Dendritic cell treated with granulocyte-macrophage colony-stimulating factor and Interleukin-4, amounts not matched to agents 40 ng/mL and 50 ng/mL, for 4 days (primary cell): ENCODE measurements around the gene SPRED2.

Experiments used
- H3K27ac Mint-ChIP-seq: one replicate; pipeline ENCODE4 v1.8.0; 2022; ENCODE audit warnings: mild to moderate bottlenecking, mixed read lengths
- H3K27me3 Mint-ChIP-seq: one replicate; pipeline ENCODE4 v1.8.0; 2022; ENCODE audit warnings: mild to moderate bottlenecking, mixed read lengths
- H3K36me3 Mint-ChIP-seq: one replicate; pipeline ENCODE4 v1.8.0; 2022; ENCODE audit warnings: low read depth, mixed read lengths
- H3K4me1 Mint-ChIP-seq: one replicate; pipeline ENCODE4 v1.8.0; 2022; ENCODE audit warnings: low read depth, mixed read lengths
- H3K4me3 Mint-ChIP-seq: one replicate; pipeline ENCODE4 v1.8.0; 2022; ENCODE audit warnings: mild to moderate bottlenecking, moderate library complexity, mixed read lengths
- H3K9me3 Mint-ChIP-seq: one replicate; pipeline ENCODE4 v1.8.0; 2022; ENCODE audit warnings: mixed read lengths
- intact Hi-C: fragments of 100-400 bp; cut with micrococcal nuclease; formaldehyde crosslinking; loops from one replicate; pipeline ENCODE4 v1.15.0; 2022

SPRED2 gene, protein sequence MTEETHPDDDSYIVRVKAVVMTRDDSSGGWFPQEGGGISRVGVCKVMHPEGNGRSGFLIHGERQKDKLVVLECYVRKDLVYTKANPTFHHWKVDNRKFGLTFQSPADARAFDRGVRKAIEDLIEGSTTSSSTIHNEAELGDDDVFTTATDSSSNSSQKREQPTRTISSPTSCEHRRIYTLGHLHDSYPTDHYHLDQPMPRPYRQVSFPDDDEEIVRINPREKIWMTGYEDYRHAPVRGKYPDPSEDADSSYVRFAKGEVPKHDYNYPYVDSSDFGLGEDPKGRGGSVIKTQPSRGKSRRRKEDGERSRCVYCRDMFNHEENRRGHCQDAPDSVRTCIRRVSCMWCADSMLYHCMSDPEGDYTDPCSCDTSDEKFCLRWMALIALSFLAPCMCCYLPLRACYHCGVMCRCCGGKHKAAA

DNA sequence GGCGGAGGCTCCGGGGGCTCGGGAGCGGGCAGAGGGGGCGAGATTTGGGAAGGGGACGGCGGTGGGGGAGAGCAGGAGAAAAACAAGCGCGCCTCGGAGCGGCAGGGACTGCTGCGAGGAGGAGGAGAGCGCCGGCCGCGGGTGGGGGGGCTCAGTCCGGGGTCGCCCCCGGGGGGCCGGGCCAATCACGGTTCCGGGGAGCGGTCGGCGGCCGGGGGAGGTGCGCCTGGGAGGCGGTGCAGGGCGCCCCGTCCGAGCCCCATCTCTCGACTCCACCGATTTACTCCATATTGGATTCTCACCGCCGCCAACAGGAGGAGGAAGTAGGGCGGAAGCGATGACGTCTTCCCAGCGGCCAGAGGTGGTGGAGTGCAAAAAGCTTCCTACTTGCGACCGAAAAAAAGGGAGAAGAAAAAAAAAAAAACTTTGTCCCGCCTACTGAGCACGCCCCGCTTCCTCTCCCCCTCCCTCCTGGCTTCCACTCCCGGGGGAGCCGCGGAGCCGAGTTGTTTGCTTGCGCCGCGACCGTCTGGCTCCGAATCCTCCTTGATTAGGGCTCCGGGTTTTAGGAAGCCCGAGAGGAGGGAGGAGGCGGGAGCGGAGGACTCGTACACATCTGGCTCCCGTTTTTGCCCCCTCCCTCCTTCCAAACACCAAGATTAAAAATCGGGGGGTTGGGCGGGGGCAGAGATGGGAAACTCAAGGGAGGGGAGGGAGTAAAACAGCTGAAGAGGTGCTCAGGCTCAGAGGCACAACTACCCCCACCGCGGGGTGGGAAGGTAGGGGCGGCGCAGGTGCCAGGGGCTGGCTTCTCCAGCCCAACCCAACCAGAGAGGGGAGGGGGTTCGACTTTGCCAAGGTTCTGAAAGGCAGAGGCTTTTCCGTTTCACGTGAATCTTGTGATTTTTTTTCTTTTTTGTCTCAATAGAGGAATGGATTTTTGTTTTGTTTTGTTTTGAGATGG lies at the start of gene SPRED2:
Gene SPRED2, minus strand, starts transcription at position 373 of the 964 bp plus-strand sequence. CDS start 612 bp downstream, outside the sequence.
- H3K4me3 Mint-ChIP-seq: peak within 1 kb of the TSS; percentile 87
- peaks cover 21% of the 10 kb centered on the region for H3K4me1 Mint-ChIP-seq
- H3K9me3 Mint-ChIP-seq: no peaks in the 10 kb centered on the region
- peaks cover 44% of the 10 kb centered on the region for H3K27me3 Mint-ChIP-seq
- intact Hi-C loops: loop anchor here (5.0 kb wide), 1 partner anchor 155 kb away; no protein-coding TSS in a partner anchor
- peaks cover 29% of the 10 kb centered on the region for H3K36me3 Mint-ChIP-seq
- peak within 1 kb of the TSS; percentile 87 for H3K27ac Mint-ChIP-seq

DNA sequence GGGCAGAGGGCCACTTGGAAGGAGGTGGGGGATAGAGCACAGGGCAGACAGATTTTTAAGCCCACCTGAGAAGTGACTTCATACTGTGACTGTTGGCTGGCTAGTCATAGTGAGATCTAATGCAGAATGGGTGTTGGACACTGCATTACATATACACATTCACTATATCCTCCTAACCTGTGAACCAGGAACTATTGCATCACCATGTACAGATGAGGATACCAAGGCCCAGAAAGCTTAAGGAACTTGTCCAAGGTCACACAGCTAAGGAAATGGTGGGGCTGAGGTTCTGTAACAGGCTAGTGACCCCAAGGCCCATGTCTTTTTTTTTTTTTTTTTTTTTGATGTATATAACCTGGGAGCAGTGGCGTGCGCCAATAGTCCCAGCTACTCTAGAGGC lies 49.6 kb upstream of the SPRED2 start:
- Mint-ChIP-seq H3K36me3 (no peaks in the 10 kb centered on the region), H3K27ac (no peak overlapping the region), H3K4me3 (no peak overlapping the region), H3K9me3 (peaks cover 3% of the 10 kb centered on the region), H3K27me3 (peaks cover 4% of the 10 kb centered on the region), H3K4me1 (no peaks in the 10 kb centered on the region)
- intact Hi-C loops: no loop called here

DNA sequence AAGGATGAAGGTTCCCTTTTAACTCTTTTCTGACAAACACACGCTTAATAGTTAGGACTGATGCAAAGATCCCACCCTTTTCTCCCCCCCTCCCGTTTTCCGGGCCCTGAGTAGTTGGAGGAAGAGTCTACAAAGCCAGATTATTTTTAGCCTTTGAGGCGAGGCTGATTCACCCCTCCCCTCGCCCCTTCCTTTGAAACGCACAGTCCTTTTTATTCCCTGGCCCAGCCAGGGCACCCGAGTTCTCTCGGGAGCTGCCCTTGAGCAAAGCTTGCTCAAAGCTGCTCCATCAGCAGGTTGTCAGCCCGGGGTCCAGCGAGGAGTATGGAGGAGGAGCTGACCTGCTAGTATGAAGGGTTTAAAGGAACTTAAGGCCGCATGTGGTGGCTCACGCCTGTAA lies 47.1 kb upstream of the SPRED2 start:
- Mint-ChIP-seq H3K27ac (no peak overlapping the region), H3K9me3 (peaks cover 25% of the 10 kb centered on the region), H3K4me1 (no peaks in the 10 kb centered on the region), H3K4me3 (no peak overlapping the region), H3K27me3 (peaks cover 4% of the 10 kb centered on the region), H3K36me3 (no peaks in the 10 kb centered on the region)
- intact Hi-C loops: no loop called here

DNA sequence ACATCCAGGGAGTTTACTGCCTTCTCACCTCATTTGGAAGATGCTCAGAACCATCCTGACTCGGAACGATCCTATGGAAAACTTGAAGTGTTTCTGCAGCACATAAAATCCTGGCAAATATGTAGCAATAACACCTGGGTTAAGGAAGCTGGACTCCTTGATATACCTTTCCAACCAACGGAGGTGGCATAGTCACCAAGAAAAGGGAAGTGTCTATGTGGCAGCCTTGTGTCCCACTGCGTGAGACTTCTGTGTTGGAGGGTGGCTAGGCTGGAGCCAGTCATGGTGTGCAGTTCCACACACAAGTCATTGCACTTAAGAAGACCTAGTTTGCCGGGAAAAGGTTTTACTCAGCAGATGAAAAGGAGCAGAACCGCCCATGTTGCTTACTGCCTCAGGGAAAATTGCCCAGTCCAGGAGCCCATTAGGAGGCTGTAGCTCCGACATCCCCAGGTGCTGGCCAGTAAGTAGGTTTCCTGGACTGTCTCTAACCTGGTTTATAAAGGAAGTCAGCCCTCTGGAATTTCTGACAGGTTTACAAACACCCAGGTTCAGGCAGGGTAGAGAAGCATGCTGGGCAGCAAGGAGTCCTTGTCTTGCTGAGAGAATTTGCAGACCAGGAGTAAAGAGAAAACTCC lies 46.2 kb upstream of the SPRED2 start:
- intact Hi-C loops: no loop called here
- Mint-ChIP-seq H3K27me3 (peaks cover 5% of the 10 kb centered on the region), H3K4me3 (no peak overlapping the region), H3K27ac (no peak overlapping the region), H3K36me3 (no peaks in the 10 kb centered on the region), H3K4me1 (no peaks in the 10 kb centered on the region), H3K9me3 (peaks cover 34% of the 10 kb centered on the region)

DNA sequence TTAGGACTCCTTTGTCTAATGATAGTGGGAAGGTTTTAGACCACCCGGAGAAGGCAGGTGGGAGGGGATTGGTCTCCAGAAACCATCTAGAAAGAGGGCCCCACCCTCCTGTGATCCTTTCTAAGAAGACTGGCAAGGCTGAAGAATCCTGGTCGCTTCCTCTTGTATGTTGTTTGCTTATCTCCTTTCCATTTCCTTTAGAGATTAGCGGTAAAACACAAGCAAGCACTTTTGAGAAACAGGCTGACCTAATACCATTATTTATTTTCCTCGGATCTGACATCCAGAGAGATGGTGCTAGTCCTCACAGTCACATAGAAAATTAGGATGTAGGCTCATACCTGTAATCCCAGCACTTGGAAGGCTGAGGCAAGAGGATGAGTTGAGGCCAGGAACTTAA lies 45.2 kb upstream of the SPRED2 start:
- Mint-ChIP-seq H3K27me3 (peaks cover 5% of the 10 kb centered on the region), H3K9me3 (peaks cover 34% of the 10 kb centered on the region), H3K4me1 (no peaks in the 10 kb centered on the region), H3K4me3 (no peak overlapping the region), H3K27ac (no peak overlapping the region), H3K36me3 (no peaks in the 10 kb centered on the region)
- intact Hi-C loops: no loop called here

DNA sequence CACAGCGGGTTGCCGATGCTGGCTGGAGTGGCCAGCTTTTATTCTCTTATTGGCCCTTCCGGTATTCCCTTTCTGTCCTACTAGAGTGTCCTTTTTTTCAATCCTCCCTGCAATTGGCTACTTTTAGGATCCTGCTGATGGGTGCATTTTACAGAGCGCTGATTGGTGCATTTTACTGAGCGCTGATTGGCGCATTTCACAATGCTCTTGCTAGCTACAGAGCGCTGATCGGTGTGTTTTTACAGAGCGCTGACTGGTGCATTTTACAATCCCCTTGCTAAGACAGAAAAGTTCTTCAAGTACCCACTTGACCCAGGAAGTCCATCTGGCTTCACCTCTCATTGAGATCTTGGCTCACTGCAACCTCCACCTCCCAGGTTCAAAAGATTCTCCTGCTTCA lies 44.4 kb upstream of the SPRED2 start:
- no peak overlapping the region for H3K4me3 Mint-ChIP-seq
- H3K4me1 Mint-ChIP-seq: no peaks in the 10 kb centered on the region
- no peaks in the 10 kb centered on the region for H3K36me3 Mint-ChIP-seq
- peaks cover 5% of the 10 kb centered on the region for H3K27me3 Mint-ChIP-seq
- H3K27ac Mint-ChIP-seq: no peak overlapping the region
- peaks cover 34% of the 10 kb centered on the region for H3K9me3 Mint-ChIP-seq
- intact Hi-C loops: no loop called here

DNA sequence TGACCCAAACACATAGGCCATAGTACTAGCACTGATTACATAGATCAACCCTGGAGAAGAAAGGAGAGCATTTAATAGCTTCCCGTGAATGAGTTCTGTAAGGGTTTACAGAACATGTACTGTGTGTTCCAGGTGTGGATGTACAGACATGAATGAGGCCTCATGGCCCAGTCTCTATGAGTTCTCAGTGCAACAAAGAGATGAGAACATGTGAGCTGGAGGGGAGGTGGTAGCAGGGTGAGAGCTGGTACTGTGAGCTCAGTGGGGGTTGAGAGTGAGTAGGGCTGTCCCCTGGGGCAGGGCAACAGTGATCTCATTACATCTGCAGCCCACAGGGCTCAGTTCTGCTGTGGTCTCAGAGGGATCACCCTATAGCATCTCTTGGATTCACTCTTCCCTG lies 42.6 kb upstream of the SPRED2 start:
- H3K27me3 Mint-ChIP-seq: peaks cover 5% of the 10 kb centered on the region
- intact Hi-C loops: no loop called here
- H3K27ac Mint-ChIP-seq: no peak overlapping the region
- no peaks in the 10 kb centered on the region for H3K4me1 Mint-ChIP-seq
- H3K9me3 Mint-ChIP-seq: peaks cover 34% of the 10 kb centered on the region
- no peaks in the 10 kb centered on the region for H3K36me3 Mint-ChIP-seq
- H3K4me3 Mint-ChIP-seq: no peak overlapping the region

DNA sequence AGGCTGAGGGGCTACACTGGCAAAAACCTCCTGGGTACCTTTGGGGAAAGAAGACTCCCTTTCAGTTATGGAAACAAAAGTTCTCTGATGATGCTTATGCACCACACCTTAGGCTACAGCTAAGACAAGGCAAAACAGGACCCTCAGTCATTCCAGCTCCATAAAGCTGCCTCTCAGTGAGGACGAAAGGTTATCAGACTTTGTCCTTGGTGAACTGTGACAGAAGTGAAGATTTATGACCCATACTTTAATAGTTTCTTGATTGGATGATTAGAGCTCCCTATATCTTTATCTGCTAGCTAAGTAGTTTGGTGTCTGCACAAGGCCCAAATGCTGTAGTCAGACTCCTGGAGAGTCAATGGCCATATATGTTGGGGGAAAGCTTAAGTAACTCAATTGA lies 40.6 kb upstream of the SPRED2 start:
- no peaks in the 10 kb centered on the region for H3K4me1 Mint-ChIP-seq
- no peak overlapping the region for H3K4me3 Mint-ChIP-seq
- no peak overlapping the region for H3K27ac Mint-ChIP-seq
- H3K36me3 Mint-ChIP-seq: no peaks in the 10 kb centered on the region
- H3K9me3 Mint-ChIP-seq: peaks cover 34% of the 10 kb centered on the region
- intact Hi-C loops: no loop called here
- H3K27me3 Mint-ChIP-seq: peaks cover 2% of the 10 kb centered on the region

DNA sequence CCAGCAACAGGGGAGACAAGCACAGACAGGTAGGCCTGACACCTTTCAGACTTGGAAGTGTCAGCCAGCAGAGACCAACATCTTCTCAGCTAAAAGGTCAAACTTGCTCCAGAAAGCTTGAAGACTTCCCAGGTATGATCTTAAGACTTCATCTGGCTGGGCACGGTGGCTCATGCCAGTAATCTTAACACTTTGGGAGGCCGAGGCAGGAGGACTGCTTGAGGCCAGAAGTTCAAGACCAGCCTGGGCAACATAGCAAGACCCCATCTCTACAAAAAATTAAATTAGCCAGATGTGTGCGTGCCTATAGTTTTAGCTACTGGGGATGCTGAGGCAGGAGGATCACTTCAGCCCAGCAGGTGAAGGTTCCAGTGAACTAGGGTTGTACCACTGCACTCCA lies 39.0 kb upstream of the SPRED2 start:
- peaks cover 26% of the 10 kb centered on the region for H3K9me3 Mint-ChIP-seq
- no peaks in the 10 kb centered on the region for H3K36me3 Mint-ChIP-seq
- peaks cover 2% of the 10 kb centered on the region for H3K27me3 Mint-ChIP-seq
- no peak overlapping the region for H3K27ac Mint-ChIP-seq
- H3K4me1 Mint-ChIP-seq: no peaks in the 10 kb centered on the region
- no peak overlapping the region for H3K4me3 Mint-ChIP-seq
- intact Hi-C loops: no loop called here

DNA sequence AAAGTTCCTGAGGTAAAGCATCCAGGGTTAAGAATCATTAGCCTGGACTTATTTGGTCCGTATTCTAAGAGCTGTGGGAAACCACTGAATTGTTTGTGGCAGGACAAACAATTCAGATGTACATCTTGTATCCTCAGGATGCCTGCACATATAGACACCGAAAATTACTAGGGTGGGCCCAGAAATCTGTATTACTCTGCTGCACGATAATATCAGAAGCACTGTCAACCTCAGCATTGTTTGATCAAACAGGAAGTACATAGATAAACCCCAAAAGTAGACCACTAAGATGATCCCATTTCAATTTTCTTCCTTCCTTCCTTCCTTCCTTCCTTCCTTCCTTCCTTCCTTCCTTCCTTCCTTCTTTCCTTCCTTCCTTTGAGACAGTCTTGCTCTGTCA lies 34.2 kb upstream of the SPRED2 start:
- H3K27ac Mint-ChIP-seq: no peak overlapping the region
- no peaks in the 10 kb centered on the region for H3K27me3 Mint-ChIP-seq

DNA sequence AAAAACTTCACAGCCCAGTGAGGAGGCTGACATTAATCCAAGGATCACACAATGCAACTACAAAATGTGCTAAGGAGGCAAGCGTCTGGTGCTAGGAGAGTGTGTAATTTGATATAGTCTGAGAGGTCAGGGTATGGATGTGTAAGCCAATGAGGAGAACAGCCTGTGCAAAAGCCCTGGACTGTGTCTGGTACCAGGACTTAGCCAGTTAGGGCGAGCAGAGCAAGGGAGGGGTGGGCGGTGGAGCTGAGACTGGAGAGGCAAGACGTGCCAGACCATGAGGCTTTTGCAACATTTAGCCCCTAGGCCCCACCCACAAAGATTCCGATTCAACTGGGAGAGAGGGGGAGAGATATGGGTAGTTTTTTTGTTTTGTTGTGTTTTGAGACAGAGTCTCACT lies 33.5 kb upstream of the SPRED2 start:
- Mint-ChIP-seq H3K36me3 (no peaks in the 10 kb centered on the region), H3K27ac (no peak overlapping the region), H3K9me3 (no peaks in the 10 kb centered on the region), H3K4me1 (no peaks in the 10 kb centered on the region), H3K4me3 (no peak overlapping the region), H3K27me3 (peaks cover 1% of the 10 kb centered on the region)
- intact Hi-C loops: no loop called here

More for the DNA sequence above, 34.2 kb upstream of the SPRED2 start:
- Mint-ChIP-seq H3K4me1 (no peaks in the 10 kb centered on the region), H3K36me3 (no peaks in the 10 kb centered on the region), H3K4me3 (no peak overlapping the region), H3K9me3 (no peaks in the 10 kb centered on the region)
- intact Hi-C loops: no loop called here

DNA sequence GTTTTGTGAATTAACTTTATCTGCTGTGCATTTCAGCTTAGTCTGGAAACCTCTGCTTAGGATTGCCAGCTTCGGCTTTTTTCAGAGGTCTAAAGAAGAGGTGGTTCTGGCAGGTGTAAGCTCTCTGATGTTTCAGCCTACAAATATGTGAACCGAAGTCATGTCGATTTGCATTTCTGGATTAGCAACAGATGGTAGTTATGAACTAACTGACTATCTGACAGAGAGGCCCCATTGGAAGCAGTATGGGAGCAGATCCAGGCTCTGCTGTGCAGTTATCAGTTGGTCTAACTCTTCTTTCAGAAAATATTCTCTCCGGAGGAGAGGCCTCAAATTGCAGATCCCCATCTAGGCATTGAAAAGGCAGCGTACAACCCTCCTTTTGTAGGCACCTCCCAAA lies 32.7 kb upstream of the SPRED2 start:
- Mint-ChIP-seq H3K9me3 (no peaks in the 10 kb centered on the region), H3K4me3 (no peak overlapping the region), H3K27me3 (peaks cover 1% of the 10 kb centered on the region), H3K27ac (no peak overlapping the region), H3K4me1 (no peaks in the 10 kb centered on the region), H3K36me3 (no peaks in the 10 kb centered on the region)
- intact Hi-C loops: no loop called here

DNA sequence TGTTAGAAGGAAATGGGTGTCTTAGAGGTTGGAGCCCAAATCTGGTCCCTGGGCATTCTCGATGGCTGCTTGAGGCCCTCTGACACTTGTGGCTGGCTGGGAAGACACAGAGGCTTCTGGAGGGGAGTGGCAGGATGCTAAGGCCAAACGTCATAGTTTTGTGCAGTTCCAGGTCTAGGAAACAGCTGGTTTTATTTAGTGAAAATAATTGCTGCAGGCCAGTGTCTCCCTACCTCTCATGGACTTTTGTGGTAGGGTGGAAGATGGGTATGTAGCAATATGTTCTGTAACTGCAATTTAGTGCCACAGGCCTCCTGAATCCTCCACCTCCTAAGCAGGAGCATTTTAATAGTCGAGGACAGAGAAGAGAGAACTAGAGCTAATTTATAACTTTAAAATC lies 32.2 kb upstream of the SPRED2 start:
- H3K4me3 Mint-ChIP-seq: no peak overlapping the region
- no peaks in the 10 kb centered on the region for H3K36me3 Mint-ChIP-seq
- H3K4me1 Mint-ChIP-seq: no peaks in the 10 kb centered on the region
- no peaks in the 10 kb centered on the region for H3K9me3 Mint-ChIP-seq
- no peak overlapping the region for H3K27ac Mint-ChIP-seq
- intact Hi-C loops: no loop called here
- H3K27me3 Mint-ChIP-seq: peaks cover 1% of the 10 kb centered on the region

DNA sequence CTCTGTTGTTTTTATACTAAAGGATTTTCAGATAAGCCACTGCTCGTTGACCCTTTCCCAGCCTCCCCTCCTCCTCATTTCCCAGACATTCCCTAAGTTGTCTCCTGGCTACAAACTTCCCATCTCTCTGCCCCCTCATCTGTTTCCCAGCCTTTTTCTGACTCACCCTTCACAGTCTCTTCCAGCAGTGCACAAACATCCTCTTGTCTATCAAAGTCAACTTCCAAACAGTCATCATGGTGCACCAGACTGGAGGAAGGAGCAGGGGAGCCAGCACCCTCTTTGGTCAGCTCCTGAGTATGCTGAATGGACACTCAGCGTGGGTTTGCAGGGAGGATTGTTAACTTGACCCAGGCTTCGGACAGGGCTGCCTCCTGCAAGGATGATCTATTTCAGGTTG lies 26.6 kb upstream of the SPRED2 start:
- intact Hi-C loops: no loop called here
- no peak overlapping the region for H3K4me3 Mint-ChIP-seq
- peaks cover 10% of the 10 kb centered on the region for H3K27me3 Mint-ChIP-seq
- no peaks in the 10 kb centered on the region for H3K36me3 Mint-ChIP-seq
- no peak overlapping the region for H3K27ac Mint-ChIP-seq
- H3K9me3 Mint-ChIP-seq: no peaks in the 10 kb centered on the region
- peaks cover 4% of the 10 kb centered on the region for H3K4me1 Mint-ChIP-seq
